ENCODE measurements around the gene SLC24A3. TPM values are rescaled to one million over a fixed set of nuclear protein-coding genes. Genes with fewer than 3 reads are reported as not detected.

The SLC24A3 gene
- total RNA-seq, 1 experiment from 2014 or later = 0.14 TPM

DNA sequence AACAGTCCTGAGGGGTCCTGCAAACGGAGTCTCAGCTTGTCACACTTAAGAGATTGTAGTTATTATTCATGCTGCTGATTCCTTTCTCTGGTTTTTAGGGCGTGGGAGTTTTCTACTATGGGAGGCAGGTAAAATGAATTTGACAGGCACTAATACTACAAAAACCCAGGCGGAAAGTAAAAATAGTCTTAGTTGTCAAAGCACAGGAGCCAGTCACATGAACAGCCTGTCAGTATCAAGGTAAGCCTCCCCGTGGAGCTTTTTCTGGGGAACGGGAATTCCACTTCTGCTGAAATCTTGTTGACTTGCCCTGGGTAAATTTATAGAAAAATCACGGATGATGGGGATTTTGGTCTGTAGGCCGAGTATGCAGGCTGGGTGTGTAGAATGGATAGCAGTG, 79.8 kb downstream of the SLC24A3 start:
- no peak for DNase-seq
- TF ChIP-seq, protein P1, sequence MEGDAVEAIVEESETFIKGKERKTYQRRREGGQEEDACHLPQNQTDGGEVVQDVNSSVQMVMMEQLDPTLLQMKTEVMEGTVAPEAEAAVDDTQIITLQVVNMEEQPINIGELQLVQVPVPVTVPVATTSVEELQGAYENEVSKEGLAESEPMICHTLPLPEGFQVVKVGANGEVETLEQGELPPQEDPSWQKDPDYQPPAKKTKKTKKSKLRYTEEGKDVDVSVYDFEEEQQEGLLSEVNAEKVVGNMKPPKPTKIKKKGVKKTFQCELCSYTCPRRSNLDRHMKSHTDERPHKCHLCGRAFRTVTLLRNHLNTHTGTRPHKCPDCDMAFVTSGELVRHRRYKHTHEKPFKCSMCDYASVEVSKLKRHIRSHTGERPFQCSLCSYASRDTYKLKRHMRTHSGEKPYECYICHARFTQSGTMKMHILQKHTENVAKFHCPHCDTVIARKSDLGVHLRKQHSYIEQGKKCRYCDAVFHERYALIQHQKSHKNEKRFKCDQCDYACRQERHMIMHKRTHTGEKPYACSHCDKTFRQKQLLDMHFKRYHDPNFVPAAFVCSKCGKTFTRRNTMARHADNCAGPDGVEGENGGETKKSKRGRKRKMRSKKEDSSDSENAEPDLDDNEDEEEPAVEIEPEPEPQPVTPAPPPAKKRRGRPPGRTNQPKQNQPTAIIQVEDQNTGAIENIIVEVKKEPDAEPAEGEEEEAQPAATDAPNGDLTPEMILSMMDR (IDR thresholded peaks at IDR 0.05; ENCODE audit: insufficient read depth in 1 of 2, low read depth in 1 of 2, low read length in 1 of 2, severe bottlenecking in 1 of 2, unreplicated experiment in 1 of 2) = no peak
- Histone ChIP-seq H3K27me3 (replicated peaks; ENCODE audit: control insufficient read depth, insufficient read depth, low read length) (no peaks in the 10 kb centered on the region), H3K9me3 (no peaks in the 10 kb centered on the region), H3K4me3 (ENCODE audit: low read depth, low read length) (no peak overlapping the region), H3K36me3 (ENCODE audit: control insufficient read depth, insufficient read depth, low read length) (no peaks in the 10 kb centered on the region), H3K4me1 (peaks cover 13% of the 10 kb centered on the region; the same call in 1 of the 2 replicates)
- Mint-ChIP-seq H3K27me3 (ENCODE audit: insufficient read depth, unreplicated experiment) (no peaks in the 10 kb centered on the region), H3K4me1 (ENCODE audit: low read depth, unreplicated experiment) (no peaks in the 10 kb centered on the region), H3K36me3 (ENCODE audit: insufficient read depth, unreplicated experiment) (no peaks in the 10 kb centered on the region), H3K27ac (ENCODE audit: unreplicated experiment) (no peak overlapping the region), H3K4me3 (ENCODE audit: unreplicated experiment) (no peak overlapping the region), H3K9me3 (ENCODE audit: unreplicated experiment) (no peaks in the 10 kb centered on the region)
- ChIA-PET POLR2A (no interaction called here), CTCF (no interaction called here)
- BruUV-seq (replicated peaks) = no TSS peak
- intact Hi-C loops (cut with micrococcal nuclease; ENCODE audit: unreplicated experiment) = no loop called here

DNA sequence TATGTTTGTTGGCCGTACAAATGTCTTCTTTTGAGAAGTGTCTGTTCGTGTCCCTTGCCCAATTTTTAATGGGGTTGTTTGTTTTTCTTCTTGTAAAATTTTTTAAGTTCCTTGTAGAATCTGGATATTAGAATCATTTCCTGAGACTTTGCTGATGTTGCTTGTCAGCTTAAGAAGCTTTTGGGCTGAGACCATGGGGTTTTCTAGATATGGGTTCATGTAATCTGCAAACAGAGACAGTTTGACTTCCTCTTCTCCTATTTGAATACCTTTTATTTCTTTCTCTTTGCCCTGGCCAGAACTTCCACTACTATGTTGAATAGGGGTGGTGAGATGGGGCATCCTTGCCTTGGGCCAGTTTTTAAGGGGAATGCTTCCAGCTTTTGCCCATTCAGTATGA, 82.6 kb downstream of the SLC24A3 start:
- H3K4me3 Mint-ChIP-seq (ENCODE audit: unreplicated experiment) = no peak overlapping the region
- H3K36me3 ChIP-seq (ENCODE audit: control insufficient read depth, insufficient read depth, low read length) = no peaks in the 10 kb centered on the region
- TF ChIP-seq, protein P1 (IDR thresholded peaks at IDR 0.05; ENCODE audit: insufficient read depth in 1 of 2, low read depth in 1 of 2, low read length in 1 of 2, severe bottlenecking in 1 of 2, unreplicated experiment in 1 of 2) = no peak
- DNase-seq = no peak
- no peaks in the 10 kb centered on the region for H3K4me1 Mint-ChIP-seq (ENCODE audit: low read depth, unreplicated experiment)
- H3K36me3 Mint-ChIP-seq (ENCODE audit: insufficient read depth, unreplicated experiment) = no peaks in the 10 kb centered on the region
- H3K27ac Mint-ChIP-seq (ENCODE audit: unreplicated experiment) = no peak overlapping the region
- no peak overlapping the region for H3K4me3 ChIP-seq (ENCODE audit: low read depth, low read length)
- ChIA-PET CTCF (interaction anchor here (0.6 kb wide), 1 partner anchor 171 kb away, joined by 4 read pairs; no protein-coding TSS in a partner anchor), POLR2A (no interaction called here)
- H3K9me3 Mint-ChIP-seq (ENCODE audit: unreplicated experiment) = peaks cover 9% of the 10 kb centered on the region
- H3K9me3 ChIP-seq = 0 out of 2 replicates have a peak, but pooled peaks cover under 1% of the 10 kb centered on the region
- H3K4me1 ChIP-seq = no peaks in the 10 kb centered on the region
- H3K27me3 Mint-ChIP-seq (ENCODE audit: insufficient read depth, unreplicated experiment) = peaks cover 2% of the 10 kb centered on the region
- intact Hi-C loops (cut with micrococcal nuclease; ENCODE audit: unreplicated experiment) = no loop called here
- BruUV-seq (replicated peaks) = no TSS peak
- no peaks in the 10 kb centered on the region for H3K27me3 ChIP-seq (replicated peaks; ENCODE audit: control insufficient read depth, insufficient read depth, low read length)

- no peaks in the 10 kb centered on the region for H3K27me3 ChIP-seq (replicated peaks; ENCODE audit: control insufficient read depth, insufficient read depth, low read length)
- no peak for DNase-seq
- Mint-ChIP-seq H3K36me3 (ENCODE audit: insufficient read depth, unreplicated experiment) (no peaks in the 10 kb centered on the region), H3K27me3 (ENCODE audit: insufficient read depth, unreplicated experiment) (peaks cover 2% of the 10 kb centered on the region), H3K4me3 (ENCODE audit: unreplicated experiment) (no peak overlapping the region), H3K4me1 (ENCODE audit: low read depth, unreplicated experiment) (peaks cover 7% of the 10 kb centered on the region), H3K9me3 (ENCODE audit: unreplicated experiment) (peaks cover 9% of the 10 kb centered on the region), H3K27ac (ENCODE audit: unreplicated experiment) (no peak overlapping the region)
- 0 out of 2 replicates have a peak, but pooled peaks cover 4% of the 10 kb centered on the region for H3K9me3 ChIP-seq
- ChIA-PET CTCF (no interaction called here), POLR2A (no interaction called here)
- no TSS peak for BruUV-seq (replicated peaks)
- intact Hi-C loops (cut with micrococcal nuclease; ENCODE audit: unreplicated experiment) = no loop called here
- no peaks in the 10 kb centered on the region for H3K36me3 ChIP-seq (ENCODE audit: control insufficient read depth, insufficient read depth, low read length)
- TF ChIP-seq, protein P1 (IDR thresholded peaks at IDR 0.05; ENCODE audit: insufficient read depth in 1 of 2, low read depth in 1 of 2, low read length in 1 of 2, severe bottlenecking in 1 of 2, unreplicated experiment in 1 of 2) = no peak
- no peak overlapping the region for H3K4me3 ChIP-seq (ENCODE audit: low read depth, low read length)
- no peaks in the 10 kb centered on the region for H3K4me1 ChIP-seq
These were observed 86.2 kb downstream of the SLC24A3 start for GRCh38 chr20:19298652-19299051.
